Lower leg skin (tissue), 3 donors: Measurements from ENCODE around the gene TYRO3.

Source experiments
- CTCF ChIP-seq, 3 donors: fragments of 450-650 bp; IDR thresholded peaks; one replicate each; pipeline ENCODE4 v1.5.1; 2016; ENCODE audit warnings: antibody characterized with exemption in 3 of 3, mild to moderate bottlenecking in 3 of 3, moderate library complexity in 2 of 3
- POLR2A ChIP-seq, 2 donors: fragments of 450-650 bp; IDR thresholded peaks; one replicate each; pipeline ENCODE4 v1.6.1; 2016 to 2017; ENCODE audit warnings: antibody characterized with exemption in 2 of 2, mild to moderate bottlenecking in 1 of 2, moderate library complexity in 1 of 2

DNA sequence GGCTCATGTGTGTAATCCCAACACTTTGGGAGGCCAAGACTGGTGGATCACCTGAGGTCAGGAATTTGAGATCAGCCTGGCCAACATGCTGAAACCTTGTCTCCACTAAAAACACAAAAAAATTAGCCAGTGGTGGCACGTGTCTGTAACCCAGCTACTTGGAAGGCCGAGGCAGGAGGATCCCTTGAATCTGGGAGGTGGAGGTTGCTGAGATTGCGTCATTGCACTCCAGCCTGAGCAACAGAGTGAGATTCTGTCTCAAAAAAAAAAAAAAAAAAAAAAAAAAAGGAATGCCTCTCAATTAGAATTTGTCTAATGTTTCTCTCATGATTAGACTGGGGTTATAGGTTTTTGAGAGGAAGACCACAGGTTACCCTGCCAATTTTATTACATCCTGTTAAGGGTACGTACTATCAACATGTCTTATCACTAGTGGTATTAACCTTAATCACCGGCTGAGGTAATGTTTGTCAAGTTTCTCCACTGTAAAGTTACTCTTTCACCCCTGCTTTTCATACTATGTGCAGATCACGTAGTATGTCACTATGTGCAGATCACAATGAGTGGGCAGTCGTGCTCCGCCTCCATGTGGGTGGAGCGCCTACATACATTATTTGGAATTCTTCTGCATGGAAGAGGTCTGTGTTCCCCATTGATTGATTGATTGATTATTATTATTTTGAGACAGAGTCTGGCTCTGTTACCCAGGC lies 8.8 kb upstream of the TYRO3 start:
- TF ChIP-seq POLR2A (IDR thresholded peaks at IDR 0.05) (no peak), CTCF (IDR thresholded peaks at IDR 0.05) (no peak)
